Transverse colon (tissue), 4 donors: ENCODE measurements around the gene CDK2AP2. TPM values are rescaled to one million over a fixed set of nuclear protein-coding genes. Genes with fewer than 3 reads are reported as not detected.

Experiments
- DNase-seq: peaks from one replicate; pipeline ENCODE4 v3.0.0-alpha.2; 2019
- H3K27ac ChIP-seq, 4 donors: fragments of 200-600 bp; sonication (generic); 2 replicates each; pipeline ENCODE4 v1.5.1; 2016 to 2018; ENCODE audit warnings: inconsistent platforms in 4 of 4
- H3K27me3 ChIP-seq: fragments of 200-600 bp; sonication (generic); 2 replicates; pipeline ENCODE4 v1.5.1; 2017; ENCODE audit warnings: inconsistent platforms
- H3K36me3 ChIP-seq, 4 donors: fragments of 200-600 bp; sonication (generic); 2 replicates each; pipeline ENCODE4 v1.5.1; 2017 to 2019; ENCODE audit warnings: inconsistent platforms in 4 of 4
- H3K4me1 ChIP-seq, 4 donors: fragments of 200-600 bp; sonication (generic); 2 replicates each; pipeline ENCODE4 v1.5.1; 2017 to 2020; ENCODE audit warnings: inconsistent platforms in 4 of 4
- H3K4me3 ChIP-seq, 4 donors: fragments of 200-600 bp; sonication (generic); 1 replicate in 1 of 4; 2 replicates in 3 of 4; pipeline versions ENCODE4 v1.5.1 to v1.6.1; 2017 to 2019; ENCODE audit warnings: inconsistent platforms in 4 of 4
- H3K9me3 ChIP-seq, 2 donors: fragments of 200-600 bp; sonication (generic); 2 replicates each; pipeline ENCODE4 v1.5.1; 2017 to 2019; ENCODE audit warnings: inconsistent platforms in 2 of 2
- EP300 ChIP-seq: sonication (generic); formaldehyde crosslinking; IDR thresholded peaks from one replicate; pipeline ENCODE4 v1.6.1; 2017; ENCODE audit warnings: antibody characterized with exemption, low read depth
- POLR2A ChIP-seq: fragments of 450-650 bp; IDR thresholded peaks from one replicate; pipeline ENCODE4 v1.6.1; 2016; ENCODE audit warnings: antibody characterized with exemption, mild to moderate bottlenecking, moderate library complexity
- POLR2AphosphoS5 ChIP-seq, 3 donors: sonication (generic); formaldehyde crosslinking; IDR thresholded peaks; one replicate each; pipeline ENCODE4 v1.6.1; 2016; ENCODE audit warnings: antibody characterized with exemption in 3 of 3
- WGBS, 2 donors: methylation state at CpG; one replicate each; pipeline ENCODE4 v1.1.5; 2018; ENCODE audit warnings: low coverage in 1 of 2; 5-methylcytosine and 5-hydroxymethylcytosine counted together
- in situ Hi-C, 4 donors: fragments of 200-750 bp; cut with MboI; loops; one replicate each; pipeline versions ENCODE4 v1.15.0 to v1.15.1; 2017; ENCODE audit warnings: low sequenced_read_pairs in 3 of 4, low pct_ligation_motif_present in 1 of 4, low pct_unique_long_range_greater_than_20kb in 1 of 4
- intact Hi-C: fragments of 100-400 bp; cut with DNase I; formaldehyde crosslinking; loops from one replicate; pipeline ENCODE4 v1.15.1; 2023; ENCODE audit warnings: low total_unique reads
- total RNA-seq, 4 donors: library from RNA; depleted of rRNA; stranded (reverse); fragments of >200 nt; gene quantifications; one replicate each; pipeline ENCODE4 v1.1.0, GENCODE V29; 2016
- TF ChIP-seq, protein P1 (sequence below), 5 experiments: fragments of 200-600 bp in 3 of 5; fragments of 450-650 bp in 2 of 5; sonication (generic) in 3 of 5; IDR thresholded peaks; 1 replicate in 2 of 5; 2 replicates in 3 of 5; pipeline ENCODE4 v1.5.1; 2016 to 2017; ENCODE audit warnings: antibody characterized with exemption in 5 of 5, inconsistent platforms in 3 of 5, mild to moderate bottlenecking in 2 of 5, moderate library complexity in 1 of 5

CDK2AP2 gene
- total RNA-seq, 4 donors from 2014 or later = 49.4 to 140 (median 83.4) TPM

DNA sequence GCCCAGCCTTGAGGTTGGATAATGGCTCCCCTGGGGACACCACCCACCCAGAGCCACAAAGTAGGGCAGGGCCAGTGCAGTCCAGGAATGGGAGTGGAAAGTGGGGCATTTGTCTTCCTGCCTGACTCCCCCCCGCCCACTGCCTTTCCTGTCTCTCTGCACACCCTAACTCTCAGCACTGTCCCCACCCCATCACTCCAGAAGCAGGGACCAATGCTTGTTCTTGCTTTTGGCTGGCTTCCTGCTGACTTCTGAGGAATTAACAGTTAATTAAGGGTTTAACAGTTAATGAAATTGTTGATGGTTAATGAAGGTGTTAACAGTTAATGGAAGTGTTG lies 7.5 kb downstream of the CDK2AP2 start:
- TF ChIP-seq POLR2AphosphoS5 (IDR thresholded peaks at IDR 0.05) (no peak), POLR2A (no peak), EP300 (no peak)
- TF ChIP-seq, protein P1, sequence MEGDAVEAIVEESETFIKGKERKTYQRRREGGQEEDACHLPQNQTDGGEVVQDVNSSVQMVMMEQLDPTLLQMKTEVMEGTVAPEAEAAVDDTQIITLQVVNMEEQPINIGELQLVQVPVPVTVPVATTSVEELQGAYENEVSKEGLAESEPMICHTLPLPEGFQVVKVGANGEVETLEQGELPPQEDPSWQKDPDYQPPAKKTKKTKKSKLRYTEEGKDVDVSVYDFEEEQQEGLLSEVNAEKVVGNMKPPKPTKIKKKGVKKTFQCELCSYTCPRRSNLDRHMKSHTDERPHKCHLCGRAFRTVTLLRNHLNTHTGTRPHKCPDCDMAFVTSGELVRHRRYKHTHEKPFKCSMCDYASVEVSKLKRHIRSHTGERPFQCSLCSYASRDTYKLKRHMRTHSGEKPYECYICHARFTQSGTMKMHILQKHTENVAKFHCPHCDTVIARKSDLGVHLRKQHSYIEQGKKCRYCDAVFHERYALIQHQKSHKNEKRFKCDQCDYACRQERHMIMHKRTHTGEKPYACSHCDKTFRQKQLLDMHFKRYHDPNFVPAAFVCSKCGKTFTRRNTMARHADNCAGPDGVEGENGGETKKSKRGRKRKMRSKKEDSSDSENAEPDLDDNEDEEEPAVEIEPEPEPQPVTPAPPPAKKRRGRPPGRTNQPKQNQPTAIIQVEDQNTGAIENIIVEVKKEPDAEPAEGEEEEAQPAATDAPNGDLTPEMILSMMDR (IDR thresholded peaks at IDR 0.05) = no peak
- intact Hi-C loops = no loop called here
- H3K36me3 ChIP-seq = no peaks in the 10 kb centered on the region
- peaks cover 8 to 22% (median 13%) of the 10 kb centered on the region in 4 donors for H3K4me1 ChIP-seq
- no peak overlapping the region for H3K4me3 ChIP-seq
- in situ Hi-C loops = no loop called here
- 87% methylated on average over 1 of the region's 1 CpG; no CpG with 5 or more reads in 1 of the 2 donors for WGBS, 2 donors
- H3K27me3 ChIP-seq = no peaks in the 10 kb centered on the region
- H3K9me3 ChIP-seq = no peaks in the 10 kb centered on the region
- DNase-seq = no peak
- no peak overlapping the region for H3K27ac ChIP-seq

DNA sequence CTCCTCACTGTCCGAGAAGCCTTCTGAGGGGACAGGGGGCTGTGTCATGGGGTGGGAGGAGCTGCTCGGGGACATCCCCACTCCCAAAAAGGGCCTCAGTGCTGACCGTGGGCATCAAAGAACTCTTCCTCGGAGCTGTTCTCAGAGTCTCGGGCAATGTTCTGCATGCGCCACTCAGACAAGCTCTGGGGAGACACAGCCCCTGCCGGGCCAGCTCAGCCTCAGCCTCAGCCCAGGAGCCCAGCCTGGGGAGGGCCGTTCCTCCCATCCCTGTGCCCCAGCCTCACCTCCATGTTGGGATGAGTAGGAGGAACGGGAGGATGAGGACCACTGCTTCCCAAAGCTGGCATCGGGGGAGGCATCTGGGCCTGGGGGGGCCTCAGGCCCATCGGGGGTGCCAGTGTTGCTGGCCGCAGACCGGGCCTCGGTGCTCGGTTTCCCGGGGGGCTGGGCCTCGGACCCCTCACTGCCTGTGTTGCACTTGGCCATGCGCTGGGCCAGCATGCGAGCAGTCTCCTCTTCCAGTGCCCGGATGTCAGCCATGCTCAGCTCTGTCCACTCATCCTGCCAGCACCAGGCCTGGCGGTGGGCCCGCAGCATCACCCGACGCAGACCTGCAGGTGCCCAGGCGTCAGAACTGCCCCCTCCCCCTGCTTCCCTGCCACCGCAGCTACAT lies 8.0 kb downstream of the CDK2AP2 start:
- Histone ChIP-seq H3K27ac (no peak overlapping the region), H3K4me3 (no peak overlapping the region), H3K4me1 (peaks cover 6 to 17% (median 10%) of the 10 kb centered on the region in 4 donors), H3K27me3 (no peaks in the 10 kb centered on the region), H3K36me3 (no peaks in the 10 kb centered on the region), H3K9me3 (no peaks in the 10 kb centered on the region)
- in situ Hi-C loops = no loop called here
- WGBS, 2 donors = 95% methylated on average over 14 of the region's 26 CpGs; no CpG with 5 or more reads in 1 of the 2 donors
- intact Hi-C loops = no loop called here
- no peak for DNase-seq
- TF ChIP-seq POLR2A (no peak), POLR2AphosphoS5 (IDR thresholded peaks at IDR 0.05) (no peak), EP300 (no peak)
- TF ChIP-seq, protein P1 (IDR thresholded peaks at IDR 0.05) = no peak

DNA sequence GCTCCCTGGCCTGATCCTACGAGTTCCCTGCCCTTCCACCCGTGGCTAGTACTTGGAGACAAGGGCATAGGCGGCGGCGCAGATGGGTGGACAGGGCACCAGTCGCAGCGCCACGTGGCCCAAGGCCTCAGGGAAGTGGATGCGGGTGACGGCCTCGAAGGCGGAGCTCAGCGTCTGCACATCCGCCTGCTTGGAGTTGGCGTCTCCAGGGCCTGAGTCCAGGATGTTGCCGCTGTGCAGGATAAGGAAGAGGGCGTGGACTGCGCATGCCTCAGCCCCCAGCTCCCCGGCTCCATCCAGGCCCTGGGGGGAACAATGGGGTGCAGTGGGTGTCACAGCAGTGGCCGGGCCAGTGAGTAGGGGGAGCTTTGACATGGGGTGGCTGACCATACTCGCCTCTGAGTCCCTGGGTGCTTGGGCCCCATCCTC lies 9.4 kb downstream of the CDK2AP2 start:
- in situ Hi-C loops (no loop called here), intact Hi-C loops (no loop called here)
- no peak for TF ChIP-seq POLR2AphosphoS5 (IDR thresholded peaks at IDR 0.05)
- TF ChIP-seq EP300 = no peak
- no peak for TF ChIP-seq POLR2A
- TF ChIP-seq, protein P1 (IDR thresholded peaks at IDR 0.05) = no peak
- Histone ChIP-seq H3K36me3 (peaks cover 0 to 3% (median 0%) of the 10 kb centered on the region in 4 donors), H3K27ac (no peak overlapping the region), H3K9me3 (no peaks in the 10 kb centered on the region), H3K27me3 (no peaks in the 10 kb centered on the region), H3K4me3 (no peak overlapping the region), H3K4me1 (peaks cover 2 to 3% (median 2%) of the 10 kb centered on the region in 4 donors)
- DNase-seq = no peak
- WGBS, 2 donors = 90% methylated on average over 16 of the region's 21 CpGs; no CpG with 5 or more reads in 1 of the 2 donors

DNA sequence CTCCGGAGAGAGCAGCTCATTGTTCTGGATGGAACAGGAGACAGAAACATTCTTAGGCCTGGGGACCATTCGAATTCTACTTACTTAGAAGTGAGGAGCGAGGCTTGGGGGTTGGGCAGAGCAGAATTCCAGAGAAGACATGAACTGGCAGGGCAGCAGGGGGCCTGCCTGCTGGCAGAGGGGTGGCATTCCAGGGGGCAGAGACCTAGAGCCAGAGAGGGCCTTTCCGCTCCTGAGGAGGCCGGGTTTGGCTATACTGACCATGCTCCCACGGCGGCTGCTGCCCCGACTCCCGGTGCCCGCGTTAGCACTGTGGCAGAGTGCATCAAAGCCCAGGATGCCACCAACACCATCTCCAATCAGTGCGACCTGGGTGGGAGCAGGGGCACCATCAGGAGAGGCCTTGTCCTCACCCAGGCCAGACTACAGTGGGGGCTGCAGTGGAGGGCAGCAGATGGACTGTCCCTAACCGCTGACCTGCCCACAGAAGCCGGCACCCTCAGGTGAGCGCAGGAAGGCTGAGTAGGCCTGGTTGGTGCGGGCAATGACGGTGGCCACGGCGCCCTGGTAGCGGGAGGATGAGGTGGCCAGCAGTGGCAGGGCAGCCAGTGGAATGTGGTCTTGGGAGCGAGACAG lies 10.2 kb downstream of the CDK2AP2 start:
- Histone ChIP-seq H3K27ac (no peak overlapping the region), H3K4me1 (no peaks in the 10 kb centered on the region), H3K4me3 (no peak overlapping the region), H3K9me3 (no peaks in the 10 kb centered on the region), H3K36me3 (peaks cover 0 to 3% (median 0%) of the 10 kb centered on the region in 4 donors), H3K27me3 (no peaks in the 10 kb centered on the region)
- no peak for DNase-seq
- in situ Hi-C loops (no loop called here), intact Hi-C loops (no loop called here)
- 87 to 100% methylated on average over 1 to 20 of the region's 21 CpGs for WGBS, 2 donors
- no peak for TF ChIP-seq POLR2A
- TF ChIP-seq POLR2AphosphoS5 (IDR thresholded peaks at IDR 0.05) = no peak
- TF ChIP-seq, protein P1 (IDR thresholded peaks at IDR 0.05) = no peak
- no peak for TF ChIP-seq EP300
